DND-41 (cell line): ENCODE results near the gene CEP41.

Experiments used
- EZH2 ChIP-seq: IDR thresholded peaks from 3 replicates; pipeline ENCODE4 v1.6.1; 2012; ENCODE audit warnings: borderline replicate concordance, low read depth, mild to moderate bottlenecking, moderate library complexity, low read length, inconsistent platforms; ENCODE audit not compliant: severe bottlenecking
- TF ChIP-seq, protein P1 (sequence below): IDR thresholded peaks from 2 replicates; pipeline ENCODE4 v1.5.1; 2012; ENCODE audit warnings: borderline replicate concordance, low read length, moderate library complexity, mild to moderate bottlenecking; ENCODE audit not compliant: poor library complexity, severe bottlenecking; ENCODE audit errors: extremely low read depth

DNA sequence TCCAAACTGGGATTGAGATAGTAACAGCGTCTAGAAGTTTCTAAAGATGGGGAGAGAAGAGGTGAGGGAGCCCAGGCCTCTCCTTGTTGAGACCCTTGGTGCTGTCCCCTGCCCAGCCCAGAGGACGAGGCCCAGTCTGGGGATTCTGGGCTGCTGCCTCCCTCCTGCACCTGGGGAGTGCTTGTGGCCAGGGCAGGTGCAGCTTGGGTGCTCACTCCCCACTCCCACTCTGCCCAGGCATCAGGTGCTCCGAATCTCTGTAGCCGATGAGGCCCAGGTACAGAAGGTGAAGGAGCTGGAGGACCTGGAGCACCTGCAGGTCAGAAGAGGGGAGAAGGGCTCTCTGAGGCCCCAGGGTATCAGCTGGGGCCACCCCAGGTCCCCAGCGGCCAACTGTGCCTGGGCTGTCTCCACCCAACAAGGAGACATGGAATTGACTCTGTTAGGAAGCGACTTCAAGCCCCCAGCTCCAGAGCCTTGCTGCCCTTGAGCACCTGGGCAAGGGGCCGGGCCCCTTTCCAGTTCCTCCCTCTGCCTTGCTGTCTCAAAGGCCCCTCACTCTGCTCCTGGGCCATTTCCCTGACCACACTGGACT lies 59.9 kb downstream of the CEP41 start:
- TF ChIP-seq, protein P1, sequence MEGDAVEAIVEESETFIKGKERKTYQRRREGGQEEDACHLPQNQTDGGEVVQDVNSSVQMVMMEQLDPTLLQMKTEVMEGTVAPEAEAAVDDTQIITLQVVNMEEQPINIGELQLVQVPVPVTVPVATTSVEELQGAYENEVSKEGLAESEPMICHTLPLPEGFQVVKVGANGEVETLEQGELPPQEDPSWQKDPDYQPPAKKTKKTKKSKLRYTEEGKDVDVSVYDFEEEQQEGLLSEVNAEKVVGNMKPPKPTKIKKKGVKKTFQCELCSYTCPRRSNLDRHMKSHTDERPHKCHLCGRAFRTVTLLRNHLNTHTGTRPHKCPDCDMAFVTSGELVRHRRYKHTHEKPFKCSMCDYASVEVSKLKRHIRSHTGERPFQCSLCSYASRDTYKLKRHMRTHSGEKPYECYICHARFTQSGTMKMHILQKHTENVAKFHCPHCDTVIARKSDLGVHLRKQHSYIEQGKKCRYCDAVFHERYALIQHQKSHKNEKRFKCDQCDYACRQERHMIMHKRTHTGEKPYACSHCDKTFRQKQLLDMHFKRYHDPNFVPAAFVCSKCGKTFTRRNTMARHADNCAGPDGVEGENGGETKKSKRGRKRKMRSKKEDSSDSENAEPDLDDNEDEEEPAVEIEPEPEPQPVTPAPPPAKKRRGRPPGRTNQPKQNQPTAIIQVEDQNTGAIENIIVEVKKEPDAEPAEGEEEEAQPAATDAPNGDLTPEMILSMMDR: no peak
- no peak for TF ChIP-seq EZH2
